ENCODE data around the gene OR6M1. TPM values are rescaled to one million over a fixed set of nuclear protein-coding genes. Genes with fewer than 3 reads are reported as not detected.

The OR6M1 gene
- total RNA-seq, 2 experiments from 2014 or later = not detected

DNA sequence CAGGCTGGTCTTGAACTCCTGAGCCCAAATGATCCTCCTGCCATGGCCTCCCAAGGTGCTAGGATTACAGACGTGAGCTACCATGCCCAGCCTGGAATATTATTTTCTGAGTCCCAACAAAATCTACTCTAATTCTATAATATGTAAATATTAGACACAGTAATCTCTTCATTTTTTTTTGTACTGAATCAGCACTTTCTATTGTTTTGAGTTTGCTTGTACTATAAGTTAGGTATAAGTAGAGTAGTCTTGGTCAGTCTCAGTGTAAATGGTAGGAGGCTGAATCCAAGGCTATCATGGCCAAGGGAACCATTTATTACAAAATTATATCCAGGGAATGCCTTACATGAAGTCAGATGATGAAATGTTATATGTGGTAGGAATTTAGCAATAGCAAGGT lies 32.2 kb downstream of the OR6M1 start:
- ChIA-PET POLR2A (no interaction called here), CTCF (no interaction called here)
- Mint-ChIP-seq H3K36me3 (ENCODE audit: low read depth) (no peaks in the 10 kb centered on the region), H3K27me3 (peaks cover 8% of the 10 kb centered on the region), H3K27ac (no peak overlapping the region), H3K4me1 (no peaks in the 10 kb centered on the region), H3K4me3 (no peak overlapping the region), H3K9me3 (ENCODE audit: low read depth) (no peaks in the 10 kb centered on the region)
- no peak for DNase-seq
- intact Hi-C loops (cut with DNase I, micrococcal nuclease) = no loop called here
- ATAC-seq = no peak

DNA sequence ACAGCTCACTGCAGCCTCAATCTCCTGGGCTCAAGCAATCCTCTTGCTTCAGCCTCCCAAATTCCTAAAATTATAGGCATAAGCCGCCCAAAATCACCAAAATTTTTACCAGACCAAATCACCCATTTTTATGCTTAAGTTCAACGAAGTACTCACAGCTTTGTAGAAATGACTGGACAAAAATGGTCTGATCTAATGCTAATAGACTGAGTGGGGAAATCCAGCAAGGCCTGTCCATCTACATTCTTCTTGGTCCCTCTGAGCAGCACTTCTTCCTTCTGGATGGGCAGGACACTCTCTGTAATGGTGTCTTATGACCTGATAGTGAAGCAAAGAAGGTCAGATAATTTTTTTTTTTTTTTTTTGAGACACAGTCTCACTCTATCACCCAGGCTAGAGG lies 33.1 kb downstream of the OR6M1 start:
- ChIA-PET CTCF (no interaction called here), POLR2A (no interaction called here)
- Mint-ChIP-seq H3K9me3 (ENCODE audit: low read depth) (no peaks in the 10 kb centered on the region), H3K27ac (no peak overlapping the region), H3K4me1 (no peaks in the 10 kb centered on the region), H3K4me3 (no peak overlapping the region), H3K27me3 (peaks cover 7% of the 10 kb centered on the region), H3K36me3 (ENCODE audit: low read depth) (no peaks in the 10 kb centered on the region)
- intact Hi-C loops (cut with DNase I, micrococcal nuclease) = no loop called here
- ATAC-seq (no peak), DNase-seq (no peak)

DNA sequence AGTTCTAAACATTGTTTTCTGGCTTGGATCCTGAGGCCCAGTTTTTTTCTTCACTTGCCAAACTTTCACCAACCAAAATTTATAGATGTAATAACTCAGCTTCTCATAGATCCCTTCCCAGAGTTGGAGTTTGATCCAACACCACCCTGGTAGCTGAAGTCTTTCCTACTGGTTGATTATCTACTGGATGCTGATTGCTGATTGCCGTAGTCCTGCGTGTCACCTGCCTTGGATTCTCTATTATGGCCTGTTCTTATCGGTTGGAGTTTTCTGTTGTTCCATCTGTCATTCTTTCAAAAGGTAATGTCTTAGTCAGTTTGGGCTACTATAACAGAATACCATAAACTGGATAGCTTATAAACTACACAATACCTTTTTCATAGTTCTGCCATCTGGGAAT lies 34.5 kb downstream of the OR6M1 start:
- ChIA-PET CTCF (no interaction called here), POLR2A (no interaction called here)
- H3K27ac Mint-ChIP-seq = no peak overlapping the region
- no peak overlapping the region for H3K4me3 Mint-ChIP-seq
- DNase-seq (no peak), ATAC-seq (no peak)
- no peaks in the 10 kb centered on the region for H3K4me1 Mint-ChIP-seq
- no peaks in the 10 kb centered on the region for H3K36me3 Mint-ChIP-seq (ENCODE audit: low read depth)
- intact Hi-C loops (cut with DNase I, micrococcal nuclease) = no loop called here
- H3K9me3 Mint-ChIP-seq (ENCODE audit: low read depth) = no peaks in the 10 kb centered on the region
- peaks cover 8% of the 10 kb centered on the region for H3K27me3 Mint-ChIP-seq

DNA sequence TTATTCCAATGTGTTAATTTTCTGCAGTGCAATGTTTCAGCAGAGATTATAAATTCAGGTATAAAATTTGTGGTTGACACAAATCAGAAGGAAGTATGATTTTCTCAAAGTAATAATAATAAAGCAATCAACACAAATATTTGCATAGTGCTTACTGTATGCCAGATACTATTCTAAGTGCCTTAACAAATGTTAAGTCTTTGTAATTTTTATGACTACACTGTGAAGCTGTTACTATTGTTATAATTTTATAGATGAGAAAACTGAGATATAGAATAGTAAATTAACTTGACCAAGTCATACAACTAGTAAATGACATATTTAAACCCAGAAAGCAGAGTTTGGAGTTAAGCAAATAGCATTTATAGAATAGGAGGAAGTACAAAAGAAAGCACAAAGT lies 35.4 kb downstream of the OR6M1 start:
- POLR2A ChIA-PET = no interaction called here
- H3K4me3 Mint-ChIP-seq = no peak overlapping the region
- no peaks in the 10 kb centered on the region for H3K9me3 Mint-ChIP-seq (ENCODE audit: low read depth)
- intact Hi-C loops (cut with DNase I, micrococcal nuclease) = no loop called here
- no peak for DNase-seq
- no peaks in the 10 kb centered on the region for H3K36me3 Mint-ChIP-seq (ENCODE audit: low read depth)
- H3K4me1 Mint-ChIP-seq = no peaks in the 10 kb centered on the region
- CTCF ChIA-PET = no interaction called here
- peaks cover 5% of the 10 kb centered on the region for H3K27me3 Mint-ChIP-seq
- H3K27ac Mint-ChIP-seq = no peak overlapping the region
- no peak for ATAC-seq

DNA sequence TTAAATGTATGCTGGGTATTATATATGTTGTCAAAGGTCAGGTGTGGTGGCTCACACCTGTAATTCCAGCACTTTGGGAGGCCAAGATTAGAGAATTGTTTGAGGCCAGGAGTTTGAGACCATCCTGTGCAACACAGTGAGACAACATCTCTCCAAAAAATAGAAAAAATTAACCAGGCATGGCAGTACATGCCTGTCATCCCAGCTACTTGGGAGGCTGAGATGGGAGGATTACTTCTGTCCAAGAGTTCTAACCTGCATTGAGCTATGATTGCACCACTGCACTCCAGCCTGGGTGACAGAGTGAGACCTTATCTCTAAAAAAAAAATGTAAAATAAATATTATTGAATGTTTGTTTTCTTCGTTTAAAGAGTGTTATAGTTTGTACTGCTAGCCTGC lies 40.5 kb downstream of the OR6M1 start:
- Mint-ChIP-seq H3K27me3 (peaks cover 4% of the 10 kb centered on the region), H3K36me3 (ENCODE audit: low read depth) (no peaks in the 10 kb centered on the region), H3K4me3 (no peak overlapping the region), H3K9me3 (ENCODE audit: low read depth) (peaks cover 14% of the 10 kb centered on the region), H3K4me1 (no peaks in the 10 kb centered on the region), H3K27ac (no peak overlapping the region)
- intact Hi-C loops (cut with DNase I, micrococcal nuclease) = no loop called here
- ATAC-seq (no peak), DNase-seq (no peak)
- ChIA-PET POLR2A (no interaction called here), CTCF (interaction anchor here (1.4 to 1.6 kb wide), 2 partner anchors 10 to 125 kb away, joined by 3 to 6 read pairs; no protein-coding TSS in a partner anchor)

DNA sequence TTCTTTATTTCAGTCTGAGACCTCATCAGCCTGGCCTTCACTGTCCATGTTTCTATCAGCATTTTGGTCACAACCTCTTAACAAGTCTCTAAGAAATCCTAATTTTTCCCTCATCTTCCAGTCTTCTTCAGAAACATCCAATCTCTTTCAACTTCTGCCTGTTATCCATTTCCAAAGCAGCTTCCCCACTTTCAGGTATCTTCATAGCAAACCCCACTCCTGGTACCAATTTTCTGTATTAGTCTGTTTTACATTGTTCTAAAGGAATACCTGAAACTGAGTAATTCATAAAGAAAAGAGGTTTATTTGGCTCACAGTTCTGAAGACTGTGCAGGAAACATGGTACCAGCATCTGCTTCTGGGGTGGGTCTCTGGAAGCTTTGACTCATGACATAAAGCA lies 43.7 kb downstream of the OR6M1 start:
- H3K36me3 Mint-ChIP-seq (ENCODE audit: low read depth) = no peaks in the 10 kb centered on the region
- intact Hi-C loops (cut with DNase I, micrococcal nuclease) = no loop called here
- no peak overlapping the region for H3K4me3 Mint-ChIP-seq
- no peaks in the 10 kb centered on the region for H3K4me1 Mint-ChIP-seq
- ChIA-PET CTCF (no interaction called here), POLR2A (no interaction called here)
- peaks cover 14% of the 10 kb centered on the region for H3K9me3 Mint-ChIP-seq (ENCODE audit: low read depth)
- no peak for DNase-seq
- peaks cover 5% of the 10 kb centered on the region for H3K27me3 Mint-ChIP-seq
- ATAC-seq = no peak
- H3K27ac Mint-ChIP-seq = no peak overlapping the region

DNA sequence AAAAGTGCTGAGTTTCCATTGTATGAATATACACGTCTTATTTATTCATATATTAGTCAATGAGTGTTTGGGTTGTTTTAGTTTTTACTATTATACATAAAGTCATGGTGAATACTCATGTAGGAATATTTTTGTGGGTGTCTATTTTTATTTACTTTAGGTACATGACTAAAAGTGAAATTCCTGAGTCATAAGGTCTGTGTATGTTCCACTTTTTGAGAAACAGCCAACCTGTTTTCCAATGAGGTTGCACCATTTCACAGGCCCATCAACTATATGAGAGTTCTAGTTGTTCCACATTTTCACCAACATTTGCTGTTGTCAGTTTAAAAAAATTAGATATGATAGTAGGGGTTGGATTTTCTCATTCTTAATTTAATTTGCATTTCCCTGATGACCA lies 45.3 kb downstream of the OR6M1 start:
- Mint-ChIP-seq H3K9me3 (ENCODE audit: low read depth) (peaks cover 14% of the 10 kb centered on the region), H3K4me1 (no peaks in the 10 kb centered on the region), H3K4me3 (no peak overlapping the region), H3K27me3 (peaks cover 11% of the 10 kb centered on the region), H3K36me3 (ENCODE audit: low read depth) (no peaks in the 10 kb centered on the region), H3K27ac (no peak overlapping the region)
- intact Hi-C loops (cut with DNase I, micrococcal nuclease) = no loop called here
- CTCF ChIA-PET = no interaction called here
- POLR2A ChIA-PET = no interaction called here
- DNase-seq (no peak), ATAC-seq (peak; percentile 23)

DNA sequence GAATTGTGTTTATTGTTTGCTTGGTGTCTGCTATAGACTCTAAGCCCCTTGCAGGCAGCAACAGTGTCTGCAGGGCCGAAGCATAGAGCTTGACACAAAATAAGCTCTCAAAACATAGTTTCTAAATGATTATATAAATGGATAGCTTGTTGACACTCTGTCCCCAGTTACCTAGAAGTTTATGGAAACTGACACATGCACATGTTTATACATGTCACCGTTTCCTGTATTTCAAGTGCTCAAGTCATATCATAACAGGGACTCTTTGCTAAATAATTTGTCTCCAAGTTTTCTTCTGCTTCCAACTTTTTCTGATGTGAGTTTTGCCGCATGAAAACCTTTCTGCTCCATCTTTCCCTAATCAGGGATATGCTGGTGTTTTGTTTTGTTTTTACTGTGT lies 48.2 kb downstream of the OR6M1 start:
- CTCF ChIA-PET = no interaction called here
- intact Hi-C loops (cut with DNase I, micrococcal nuclease) = no loop called here
- H3K36me3 Mint-ChIP-seq (ENCODE audit: low read depth) = no peaks in the 10 kb centered on the region

DNA sequence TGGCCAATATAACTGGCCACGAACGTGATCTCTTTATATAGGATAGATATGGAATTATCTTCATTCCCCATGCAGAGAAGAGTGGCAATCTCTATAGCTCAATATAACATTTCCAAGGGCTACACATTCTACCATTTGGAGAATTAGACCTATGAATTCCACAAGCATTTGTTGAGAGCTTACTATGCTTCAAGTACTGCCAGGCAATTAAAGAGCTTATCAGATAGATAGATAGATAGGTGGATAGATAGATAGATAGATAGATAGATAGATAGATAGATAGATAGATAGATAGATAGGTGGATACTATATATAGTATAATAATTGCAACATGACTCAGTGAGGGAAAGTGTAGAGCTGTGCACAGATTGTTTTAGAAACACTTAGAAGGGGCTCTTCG lies 50.3 kb downstream of the OR6M1 start:
- DNase-seq (no peak), ATAC-seq (no peak)
- H3K27ac Mint-ChIP-seq = no peak overlapping the region
- H3K36me3 Mint-ChIP-seq (ENCODE audit: low read depth) = no peaks in the 10 kb centered on the region
- POLR2A ChIA-PET = interaction anchor here (0.6 kb wide), 1 partner anchor 100 kb away, joined by 4 read pairs; no protein-coding TSS in a partner anchor
- peaks cover 29% of the 10 kb centered on the region for H3K27me3 Mint-ChIP-seq
- intact Hi-C loops (cut with DNase I, micrococcal nuclease) = no loop called here
- H3K4me1 Mint-ChIP-seq = no peaks in the 10 kb centered on the region
- no peak overlapping the region for H3K4me3 Mint-ChIP-seq
- H3K9me3 Mint-ChIP-seq (ENCODE audit: low read depth) = no peaks in the 10 kb centered on the region
- CTCF ChIA-PET = no interaction called here

More for the DNA sequence above, 48.2 kb downstream of the OR6M1 start:
- Mint-ChIP-seq H3K4me3 (no peak overlapping the region), H3K27me3 (peaks cover 16% of the 10 kb centered on the region), H3K4me1 (no peaks in the 10 kb centered on the region), H3K27ac (no peak overlapping the region), H3K9me3 (ENCODE audit: low read depth) (peaks cover 8% of the 10 kb centered on the region)
- POLR2A ChIA-PET = no interaction called here
- DNase-seq (no peak), ATAC-seq (no peak)

Other genes starting within 250 kb of the OR6M1 start
- not detected for gene SCN3B, start 151.7 kb downstream of the OR6M1 start, total RNA-seq
- 10 to 100 TPM in 1 of 2 experiments, 1 to 10 TPM in 1; 9.5 to 12.1 TPM for gene ZNF202, start 64.7 kb downstream of the OR6M1 start, total RNA-seq
- not detected for gene OR6X1, start 51.8 kb downstream of the OR6M1 start, total RNA-seq
- not detected for gene TMEM225, start 79.3 kb upstream of the OR6M1 start, total RNA-seq
- gene OR8D4, start 95.8 kb upstream of the OR6M1 start, total RNA-seq = not detected
- not detected for gene OR4D5, start 133.3 kb upstream of the OR6M1 start, total RNA-seq
- gene OR6T1, start 137.5 kb upstream of the OR6M1 start, total RNA-seq = not detected
- gene OR10S1, start 171.4 kb upstream of the OR6M1 start, total RNA-seq = not detected
- gene OR10G6, start 188.8 kb upstream of the OR6M1 start, total RNA-seq = not detected
- gene OR10G4, start 206.6 kb upstream of the OR6M1 start, total RNA-seq = not detected
- not detected for gene OR10G9, start 216.7 kb upstream of the OR6M1 start, total RNA-seq
- gene OR10G8, start 220.4 kb upstream of the OR6M1 start, total RNA-seq = not detected
- gene OR10G7, start 235.0 kb upstream of the OR6M1 start, total RNA-seq = not detected